ENCODE data around the gene MAN2B2. TPM values are rescaled to one million over a fixed set of nuclear protein-coding genes. Genes with fewer than 3 reads are reported as not detected.

MAN2B2 gene
- 3.9 TPM for polyA plus RNA-seq (2013, experiment 1 of 2)
- 4.0 TPM for polyA plus RNA-seq (2013, experiment 2 of 2)

DNA sequence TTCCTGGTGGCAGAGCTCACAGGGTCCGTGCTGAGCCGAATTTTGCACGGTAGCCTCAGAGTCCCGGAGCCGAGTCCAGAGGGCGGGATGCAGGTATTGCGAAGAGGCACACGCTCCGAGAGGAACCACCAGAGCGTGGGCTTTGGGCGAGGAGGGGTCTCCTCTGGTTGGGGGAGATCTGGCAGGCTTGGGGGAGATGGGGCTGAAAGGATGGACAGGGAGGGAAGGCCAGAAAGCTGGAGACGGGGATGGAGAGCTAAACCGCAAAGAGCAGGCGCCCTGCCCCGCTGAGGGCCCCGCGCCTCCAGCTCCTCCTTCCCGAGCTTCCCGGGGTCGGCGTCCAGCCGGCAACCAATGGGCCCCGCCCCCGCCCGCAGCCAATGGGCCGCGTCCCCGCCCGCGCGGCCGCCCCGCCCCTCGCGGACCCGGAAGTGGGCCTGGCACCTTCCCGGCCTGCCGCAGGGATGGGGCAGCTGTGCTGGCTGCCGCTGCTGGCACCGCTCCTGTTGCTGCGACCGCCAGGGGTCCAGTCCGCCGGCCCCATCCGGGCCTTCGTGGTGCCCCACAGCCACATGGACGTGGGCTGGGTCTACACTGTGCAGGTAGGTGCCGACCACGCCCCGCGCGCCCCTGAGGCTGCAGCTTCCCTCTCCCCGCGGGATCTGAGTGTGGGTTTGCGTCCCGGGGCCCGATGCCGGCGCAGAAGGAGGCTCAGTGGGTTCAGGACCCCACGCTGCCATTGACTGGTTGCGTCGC is at the start of gene MAN2B2:
Gene MAN2B2, plus strand, starts transcription at position 443 of the 756 bp plus-strand sequence. Its CDS starts 22 bp downstream, at position 465.
- H2BK12ac ChIP-seq (ENCODE audit: low read length): no peak within 1 kb of the TSS
- peak within 1 kb of the TSS; percentile 100 for H2AFZ ChIP-seq (ENCODE audit: low read length)
- H4K91ac ChIP-seq (ENCODE audit: low read depth, low read length, poor library complexity): no peak within 1 kb of the TSS
- H3K27ac ChIP-seq (replicated peaks; ENCODE audit: low read length): peak within 1 kb of the TSS; percentile 4
- H3K79me1 ChIP-seq (ENCODE audit: low read depth, low read length): peaks cover 2% of the 10 kb centered on the region
- WGBS, 2 donors (ENCODE audit: extremely low coverage in 2 of 2, insufficient read length in 2 of 2, insufficient replicate concordance in 1 of 2): no CpG with 5 or more reads among the region's 62 CpGs
- peak; percentile 69 for DNase-seq (ENCODE audit: low spot score)
- no peak within 1 kb of the TSS for H2BK120ac ChIP-seq (ENCODE audit: low read depth, low read length)
- H3K4me1 ChIP-seq (ENCODE audit: control insufficient read depth in 2 of 2, insufficient read depth in 1 of 2, low read depth in 1 of 2, low read length in 2 of 2): peaks cover 6 to 7% of the 10 kb centered on the region in 2 donors
- peak within 1 kb of the TSS; percentile 44 for H3K4ac ChIP-seq (ENCODE audit: low read length)
- H4K8ac ChIP-seq (ENCODE audit: low read depth, low read length): peak within 1 kb of the TSS; percentile 77
- peak within 1 kb of the TSS; percentile 92 for H3K23ac ChIP-seq (ENCODE audit: low read depth, low read length, poor library complexity)
- H3K9me3 ChIP-seq (replicated peaks in 1 of 2; ENCODE audit: control insufficient read depth in 2 of 2, insufficient read depth in 1 of 2, low read depth in 1 of 2, low read length in 2 of 2): peaks cover 0 to 3% of the 10 kb centered on the region in 2 donors
- peak within 1 kb of the TSS; percentile 99 for H3K4me2 ChIP-seq (ENCODE audit: insufficient read depth, low read length, poor library complexity, severe bottlenecking)
- H3K36me3 ChIP-seq (replicated peaks in 1 of 2; ENCODE audit: control insufficient read depth in 2 of 2, insufficient read depth in 2 of 2, low read length in 2 of 2): peaks cover 4 to 19% of the 10 kb centered on the region in 2 donors
- H3K18ac ChIP-seq (ENCODE audit: low read length): peak within 1 kb of the TSS; percentile 95
- peak within 1 kb of the TSS; percentile 77 for H2AK5ac ChIP-seq (ENCODE audit: low read depth, low read length)
- peak within 1 kb of the TSS; percentile 93 to 94 for H3K4me3 ChIP-seq (ENCODE audit: low read length in 2 of 2)
- no peak within 1 kb of the TSS for H3K14ac ChIP-seq (ENCODE audit: low read length)
- peaks cover 0 to 36% (median 4%) of the 10 kb centered on the region in 3 experiments for H3K27me3 ChIP-seq (ENCODE audit: control insufficient read depth in 3 of 3, insufficient read depth in 3 of 3, low read depth in 1 of 3, low read length in 3 of 3)
- H2BK15ac ChIP-seq (ENCODE audit: low read length): peak within 1 kb of the TSS; percentile 17
- H3K9ac ChIP-seq (ENCODE audit: low read depth, low read length, poor library complexity): peak within 1 kb of the TSS; percentile 94
- peak within 1 kb of the TSS; percentile 91 for H2BK5ac ChIP-seq (ENCODE audit: low read length)

DNA sequence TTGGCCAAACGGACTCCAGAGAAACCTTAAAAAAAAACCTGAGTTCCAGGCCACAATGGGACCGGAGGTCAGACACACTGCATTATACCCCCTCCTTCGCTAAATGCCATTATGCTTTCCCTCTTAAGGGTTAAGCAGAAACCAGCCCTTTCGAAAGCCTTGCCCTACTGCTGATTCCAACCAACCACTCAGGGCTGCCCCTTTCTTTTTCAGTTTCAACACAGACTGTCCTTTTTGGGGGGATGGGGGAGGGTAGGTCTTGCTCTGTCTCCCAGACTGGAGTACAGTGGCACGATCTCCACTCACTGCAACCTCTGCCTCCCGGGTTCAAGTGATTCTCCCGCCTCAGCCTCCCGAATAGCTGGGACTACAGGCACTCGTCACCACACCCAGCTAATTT is 49.5 kb upstream of the MAN2B2 start:
- no peak overlapping the region for H2BK15ac ChIP-seq (ENCODE audit: low read length)
- no peak overlapping the region for H3K23ac ChIP-seq (ENCODE audit: low read depth, low read length, poor library complexity)
- no CpG with 5 or more reads among the region's 9 CpGs for WGBS, 2 donors (ENCODE audit: extremely low coverage in 2 of 2, insufficient read length in 2 of 2, insufficient replicate concordance in 1 of 2)
- H3K9ac ChIP-seq (ENCODE audit: low read depth, low read length, poor library complexity): no peak overlapping the region
- H3K4me3 ChIP-seq (ENCODE audit: low read length in 2 of 2): no peak overlapping the region
- no peaks in the 10 kb centered on the region for H3K79me1 ChIP-seq (ENCODE audit: low read depth, low read length)
- H3K4me2 ChIP-seq (ENCODE audit: insufficient read depth, low read length, poor library complexity, severe bottlenecking): no peak overlapping the region
- H2BK12ac ChIP-seq (ENCODE audit: low read length): no peak overlapping the region
- H3K18ac ChIP-seq (ENCODE audit: low read length): no peak overlapping the region
- no peaks in the 10 kb centered on the region for H3K9me3 ChIP-seq (replicated peaks in 1 of 2; ENCODE audit: control insufficient read depth in 2 of 2, insufficient read depth in 1 of 2, low read depth in 1 of 2, low read length in 2 of 2)
- DNase-seq (ENCODE audit: low spot score): no peak
- no peak overlapping the region for H2BK5ac ChIP-seq (ENCODE audit: low read length)
- no peak overlapping the region for H2AK5ac ChIP-seq (ENCODE audit: low read depth, low read length)
- H4K8ac ChIP-seq (ENCODE audit: low read depth, low read length): no peak overlapping the region
- H2AFZ ChIP-seq (ENCODE audit: low read length): no peak overlapping the region
- H3K27me3 ChIP-seq (ENCODE audit: control insufficient read depth in 3 of 3, insufficient read depth in 3 of 3, low read depth in 1 of 3, low read length in 3 of 3): peaks cover 0 to 19% (median 0%) of the 10 kb centered on the region in 3 experiments
- H4K91ac ChIP-seq (ENCODE audit: low read depth, low read length, poor library complexity): no peak overlapping the region
- H3K14ac ChIP-seq (ENCODE audit: low read length): no peak overlapping the region
- H3K4me1 ChIP-seq (ENCODE audit: control insufficient read depth in 2 of 2, insufficient read depth in 1 of 2, low read depth in 1 of 2, low read length in 2 of 2): peaks cover 0 to 7% of the 10 kb centered on the region in 2 donors
- no peak overlapping the region for H3K27ac ChIP-seq (replicated peaks; ENCODE audit: low read length)
- H3K4ac ChIP-seq (ENCODE audit: low read length): no peak overlapping the region
- H3K36me3 ChIP-seq (replicated peaks in 1 of 2; ENCODE audit: control insufficient read depth in 2 of 2, insufficient read depth in 2 of 2, low read length in 2 of 2): no peaks in the 10 kb centered on the region
- no peak overlapping the region for H2BK120ac ChIP-seq (ENCODE audit: low read depth, low read length)

DNA sequence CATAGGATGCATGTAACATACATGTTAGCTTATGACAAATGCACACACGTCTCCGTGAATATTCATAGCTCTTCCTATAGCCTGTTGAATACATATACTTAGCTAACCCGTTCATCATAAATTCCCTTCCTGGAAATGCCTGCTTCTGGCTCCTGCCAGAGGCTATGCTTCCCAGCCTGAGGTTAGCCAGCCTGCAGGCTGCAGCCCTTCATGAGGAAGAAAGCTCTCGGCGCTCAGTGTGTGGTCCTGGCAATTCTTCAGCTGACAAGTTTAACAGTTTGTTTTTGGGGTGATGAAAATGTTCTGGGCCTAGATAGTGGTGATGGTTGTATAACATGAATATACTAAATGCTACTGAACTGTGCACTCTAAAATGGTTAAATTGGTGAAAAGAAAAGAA is 48.8 kb upstream of the MAN2B2 start:
- Histone ChIP-seq H3K36me3 (replicated peaks in 1 of 2; ENCODE audit: control insufficient read depth in 2 of 2, insufficient read depth in 2 of 2, low read length in 2 of 2) (no peaks in the 10 kb centered on the region), H2AK5ac (ENCODE audit: low read depth, low read length) (no peak overlapping the region), H3K4ac (ENCODE audit: low read length) (no peak overlapping the region), H3K23ac (ENCODE audit: low read depth, low read length, poor library complexity) (no peak overlapping the region), H3K9ac (ENCODE audit: low read depth, low read length, poor library complexity) (no peak overlapping the region), H2BK15ac (ENCODE audit: low read length) (no peak overlapping the region), H3K4me2 (ENCODE audit: insufficient read depth, low read length, poor library complexity, severe bottlenecking) (no peak overlapping the region), H2BK5ac (ENCODE audit: low read length) (no peak overlapping the region), H3K14ac (ENCODE audit: low read length) (no peak overlapping the region), H3K4me1 (ENCODE audit: control insufficient read depth in 2 of 2, insufficient read depth in 1 of 2, low read depth in 1 of 2, low read length in 2 of 2) (peaks cover 0 to 7% of the 10 kb centered on the region in 2 donors), H2BK120ac (ENCODE audit: low read depth, low read length) (no peak overlapping the region), H3K4me3 (ENCODE audit: low read length in 2 of 2) (no peak overlapping the region), H2AFZ (ENCODE audit: low read length) (no peak overlapping the region), H3K27me3 (ENCODE audit: control insufficient read depth in 3 of 3, insufficient read depth in 3 of 3, low read depth in 1 of 3, low read length in 3 of 3) (peaks cover 0 to 13% (median 0%) of the 10 kb centered on the region in 3 experiments), H2BK12ac (ENCODE audit: low read length) (no peak overlapping the region), H3K18ac (ENCODE audit: low read length) (no peak overlapping the region), H3K9me3 (replicated peaks in 1 of 2; ENCODE audit: control insufficient read depth in 2 of 2, insufficient read depth in 1 of 2, low read depth in 1 of 2, low read length in 2 of 2) (no peaks in the 10 kb centered on the region), H3K79me1 (ENCODE audit: low read depth, low read length) (no peaks in the 10 kb centered on the region), H4K91ac (ENCODE audit: low read depth, low read length, poor library complexity) (no peak overlapping the region), H3K27ac (replicated peaks; ENCODE audit: low read length) (no peak overlapping the region), H4K8ac (ENCODE audit: low read depth, low read length) (no peak overlapping the region)
- DNase-seq (ENCODE audit: low spot score): no peak
- WGBS, 2 donors (ENCODE audit: extremely low coverage in 2 of 2, insufficient read length in 2 of 2, insufficient replicate concordance in 1 of 2): no CpG with 5 or more reads among the region's 5 CpGs

DNA sequence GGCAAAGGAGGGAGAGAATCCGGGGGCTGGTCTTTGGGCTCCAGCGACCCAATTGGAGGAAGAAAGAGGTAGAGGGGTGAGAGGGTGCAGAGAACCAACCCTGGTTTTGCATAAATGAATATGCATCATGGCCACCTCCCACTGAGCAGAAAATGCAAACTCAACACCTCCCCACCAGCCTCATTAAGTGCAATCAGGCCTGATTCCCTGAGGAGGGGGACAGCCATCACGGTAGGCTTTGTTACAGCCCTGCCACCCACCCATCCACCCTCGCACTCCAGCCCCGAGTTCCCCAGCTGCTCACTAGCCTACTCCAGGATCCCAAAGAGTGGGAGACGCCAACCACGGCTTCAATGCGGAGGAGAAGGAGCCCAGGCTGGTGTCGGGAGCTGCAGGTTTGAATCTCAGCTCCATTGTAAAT is 48.3 kb upstream of the MAN2B2 start:
- Histone ChIP-seq H2BK5ac (ENCODE audit: low read length) (peak overlapping the region; percentile 61), H4K8ac (ENCODE audit: low read depth, low read length) (no peak overlapping the region), H3K9me3 (replicated peaks in 1 of 2; ENCODE audit: control insufficient read depth in 2 of 2, insufficient read depth in 1 of 2, low read depth in 1 of 2, low read length in 2 of 2) (no peaks in the 10 kb centered on the region), H3K27ac (replicated peaks; ENCODE audit: low read length) (no peak overlapping the region), H2BK120ac (ENCODE audit: low read depth, low read length) (no peak overlapping the region), H3K4me2 (ENCODE audit: insufficient read depth, low read length, poor library complexity, severe bottlenecking) (no peak overlapping the region), H3K4ac (ENCODE audit: low read length) (no peak overlapping the region), H3K79me1 (ENCODE audit: low read depth, low read length) (no peaks in the 10 kb centered on the region), H4K91ac (ENCODE audit: low read depth, low read length, poor library complexity) (no peak overlapping the region), H3K4me3 (ENCODE audit: low read length in 2 of 2) (no peak overlapping the region), H3K36me3 (replicated peaks in 1 of 2; ENCODE audit: control insufficient read depth in 2 of 2, insufficient read depth in 2 of 2, low read length in 2 of 2) (no peaks in the 10 kb centered on the region), H3K27me3 (ENCODE audit: control insufficient read depth in 3 of 3, insufficient read depth in 3 of 3, low read depth in 1 of 3, low read length in 3 of 3) (peaks cover 0 to 12% (median 0%) of the 10 kb centered on the region in 3 experiments), H2AFZ (ENCODE audit: low read length) (no peak overlapping the region), H3K14ac (ENCODE audit: low read length) (no peak overlapping the region), H3K18ac (ENCODE audit: low read length) (peak overlapping the region; percentile 54), H2BK15ac (ENCODE audit: low read length) (no peak overlapping the region), H3K9ac (ENCODE audit: low read depth, low read length, poor library complexity) (no peak overlapping the region), H2BK12ac (ENCODE audit: low read length) (peak overlapping the region; percentile 69), H3K23ac (ENCODE audit: low read depth, low read length, poor library complexity) (no peak overlapping the region), H3K4me1 (ENCODE audit: control insufficient read depth in 2 of 2, insufficient read depth in 1 of 2, low read depth in 1 of 2, low read length in 2 of 2) (peaks cover 0 to 7% of the 10 kb centered on the region in 2 donors), H2AK5ac (ENCODE audit: low read depth, low read length) (no peak overlapping the region)
- DNase-seq (ENCODE audit: low spot score): no peak
- no CpG with 5 or more reads among the region's 9 CpGs for WGBS, 2 donors (ENCODE audit: extremely low coverage in 2 of 2, insufficient read length in 2 of 2, insufficient replicate concordance in 1 of 2)
